HEK293T (cell line): ENCODE measurements around the gene IKZF1.

ENCODE experiments used
- BHLHE40 ChIP-seq: fragments of 450-650 bp; IDR thresholded peaks from 2 replicates; pipeline ENCODE4 v1.6.1; 2016; ENCODE audit warnings: mild to moderate bottlenecking, moderate library complexity, borderline replicate concordance
- CTBP1 ChIP-seq: fragments of 450-650 bp; IDR thresholded peaks from 2 replicates; pipeline ENCODE4 v1.6.1; 2016; ENCODE audit warnings: borderline replicate concordance
- FOXK2 ChIP-seq: fragments of 450-650 bp; IDR thresholded peaks from 2 replicates; pipeline ENCODE4 v1.6.1; 2016; ENCODE audit warnings: mild to moderate bottlenecking
- FOXM1 ChIP-seq: fragments of 450-650 bp; IDR thresholded peaks from 2 replicates; pipeline ENCODE4 v1.6.1; 2017; ENCODE audit warnings: mild to moderate bottlenecking, borderline replicate concordance
- HDGF ChIP-seq: fragments of 450-650 bp; IDR thresholded peaks from 2 replicates; pipeline ENCODE4 v1.6.1; 2017; ENCODE audit warnings: antibody characterized with exemption, borderline replicate concordance
- LEF1 ChIP-seq: fragments of 450-650 bp; IDR thresholded peaks from 2 replicates; pipeline ENCODE4 v1.6.1; 2017; ENCODE audit warnings: mild to moderate bottlenecking, borderline replicate concordance
- NFRKB ChIP-seq: fragments of 450-650 bp; IDR thresholded peaks from 2 replicates; pipeline ENCODE4 v1.6.1; 2016; ENCODE audit warnings: mild to moderate bottlenecking, moderate library complexity
- SP1 ChIP-seq: fragments of 450-650 bp; IDR thresholded peaks from 2 replicates; pipeline ENCODE4 v1.6.1; 2017
- SUZ12 ChIP-seq: fragments of 450-650 bp; IDR thresholded peaks from 2 replicates; pipeline ENCODE4 v1.6.1; 2016; ENCODE audit warnings: mild to moderate bottlenecking
- TF ChIP-seq, protein P1 (sequence below): fragments of 450-650 bp; IDR thresholded peaks from 2 replicates; pipeline ENCODE4 v1.6.1; 2016

DNA sequence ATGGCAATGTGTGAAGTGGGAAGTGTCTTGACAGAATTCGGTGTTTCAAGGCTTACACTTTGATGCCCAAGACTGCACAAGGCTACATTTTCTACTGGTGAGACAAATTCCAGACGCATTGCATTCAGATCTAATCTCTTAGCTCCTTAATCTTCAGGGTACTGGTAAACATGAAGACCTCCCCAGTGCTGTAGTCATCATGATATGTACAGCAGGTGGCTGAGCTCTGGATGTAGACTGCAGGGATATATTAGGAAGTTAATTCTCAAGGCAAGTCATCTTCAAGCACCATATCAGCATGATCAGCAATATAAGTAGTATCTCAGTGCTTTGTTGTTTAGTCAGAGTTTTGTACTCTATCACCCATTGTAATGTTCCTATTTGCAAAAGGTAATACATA, 61.8 kb downstream of the IKZF1 start:
- TF ChIP-seq BHLHE40 (no peak), HDGF (no peak), LEF1 (no peak), FOXM1 (no peak), FOXK2 (no peak), SP1 (no peak), NFRKB (no peak), SUZ12 (no peak), CTBP1 (no peak)
- TF ChIP-seq, protein P1, sequence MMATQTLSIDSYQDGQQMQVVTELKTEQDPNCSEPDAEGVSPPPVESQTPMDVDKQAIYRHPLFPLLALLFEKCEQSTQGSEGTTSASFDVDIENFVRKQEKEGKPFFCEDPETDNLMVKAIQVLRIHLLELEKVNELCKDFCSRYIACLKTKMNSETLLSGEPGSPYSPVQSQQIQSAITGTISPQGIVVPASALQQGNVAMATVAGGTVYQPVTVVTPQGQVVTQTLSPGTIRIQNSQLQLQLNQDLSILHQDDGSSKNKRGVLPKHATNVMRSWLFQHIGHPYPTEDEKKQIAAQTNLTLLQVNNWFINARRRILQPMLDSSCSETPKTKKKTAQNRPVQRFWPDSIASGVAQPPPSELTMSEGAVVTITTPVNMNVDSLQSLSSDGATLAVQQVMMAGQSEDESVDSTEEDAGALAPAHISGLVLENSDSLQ = no peak
